Measurements from ENCODE around the gene LRRK1. TPM values are rescaled to one million over a fixed set of nuclear protein-coding genes. Genes with fewer than 3 reads are reported as not detected.

The LRRK1 gene
- total and polyA plus RNA-seq, 2 experiments from 2014 or later = 2.6 to 4.5 TPM

- TF ChIP-seq ZNF331 (CRISPR knock-in tag; IDR thresholded peaks at IDR 0.05; ENCODE audit: low read depth) = no peak
- no peak for TF ChIP-seq POLR2AphosphoS5 (IDR thresholded peaks at IDR 0.05; ENCODE audit: low read depth)
- TF ChIP-seq JUNB (IDR thresholded peaks at IDR 0.05; ENCODE audit: unreplicated experiment) = no peak
Measured at GRCh38 chr15:101089579-101090427, 170.6 kb downstream of the LRRK1 start (continued).

DNA sequence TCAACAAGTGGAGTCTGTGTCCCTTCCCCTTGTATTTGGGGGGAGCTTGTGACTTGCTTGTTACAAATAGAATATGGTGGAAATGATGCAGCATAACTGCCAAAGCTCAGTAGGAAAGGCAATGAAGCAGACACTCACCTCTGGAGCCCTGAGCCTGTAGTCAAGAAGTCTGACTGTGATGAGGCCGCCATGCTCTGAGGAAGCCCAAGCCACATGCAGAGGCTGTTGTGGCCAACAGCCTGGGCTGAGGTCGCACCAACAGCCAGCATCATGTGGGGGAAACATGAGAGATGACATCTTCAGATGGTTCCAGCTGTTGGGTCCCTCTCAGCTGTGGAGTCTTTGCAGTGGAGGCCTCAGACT, 171.3 kb downstream of the LRRK1 start:
- no peak for ATAC-seq
- peaks cover 7% of the 10 kb centered on the region for H3K27me3 Mint-ChIP-seq (ENCODE audit: insufficient read depth, low read depth, poor library complexity)
- Histone ChIP-seq H2AFZ (no peak overlapping the region), H3K4me2 (no peak overlapping the region), H3K4me1 (ENCODE audit: insufficient read depth) (no peaks in the 10 kb centered on the region), H4K20me1 (replicated peaks; ENCODE audit: insufficient read depth) (no peaks in the 10 kb centered on the region), H3K27me3 (ENCODE audit: insufficient read depth) (no peaks in the 10 kb centered on the region), H3K27ac (ENCODE audit: low read depth) (no peak overlapping the region), H3F3A (replicated peaks; ENCODE audit: low read depth) (no peaks in the 10 kb centered on the region), H3K9me2 (ENCODE audit: insufficient read depth) (peaks cover 8% of the 10 kb centered on the region; the same call in 1 of the 2 replicates), H3K36me3 (ENCODE audit: insufficient read depth) (no peaks in the 10 kb centered on the region), H3K79me2 (replicated peaks; ENCODE audit: insufficient read depth) (no peaks in the 10 kb centered on the region), H3K4me3 (no peak overlapping the region)
- no peaks in the 10 kb centered on the region for H3K36me3 Mint-ChIP-seq (ENCODE audit: low read depth)
- H3K4me3 Mint-ChIP-seq = no peak overlapping the region
- no peak overlapping the region for H3K27ac Mint-ChIP-seq
- peaks cover 10% of the 10 kb centered on the region; the same call in 2 of the 3 replicates for H3K4me1 Mint-ChIP-seq
- no peak for DNase-seq (ENCODE audit: low spot score)
- 0 out of 3 replicates have a peak, but pooled peaks cover 3% of the 10 kb centered on the region for H3K9me3 Mint-ChIP-seq
- TF ChIP-seq STAT1 (IDR thresholded peaks at IDR 0.05; ENCODE audit: unreplicated experiment) = no peak
- TF ChIP-seq JUNB (IDR thresholded peaks at IDR 0.05; ENCODE audit: unreplicated experiment) = no peak
- TF ChIP-seq, protein P1, sequence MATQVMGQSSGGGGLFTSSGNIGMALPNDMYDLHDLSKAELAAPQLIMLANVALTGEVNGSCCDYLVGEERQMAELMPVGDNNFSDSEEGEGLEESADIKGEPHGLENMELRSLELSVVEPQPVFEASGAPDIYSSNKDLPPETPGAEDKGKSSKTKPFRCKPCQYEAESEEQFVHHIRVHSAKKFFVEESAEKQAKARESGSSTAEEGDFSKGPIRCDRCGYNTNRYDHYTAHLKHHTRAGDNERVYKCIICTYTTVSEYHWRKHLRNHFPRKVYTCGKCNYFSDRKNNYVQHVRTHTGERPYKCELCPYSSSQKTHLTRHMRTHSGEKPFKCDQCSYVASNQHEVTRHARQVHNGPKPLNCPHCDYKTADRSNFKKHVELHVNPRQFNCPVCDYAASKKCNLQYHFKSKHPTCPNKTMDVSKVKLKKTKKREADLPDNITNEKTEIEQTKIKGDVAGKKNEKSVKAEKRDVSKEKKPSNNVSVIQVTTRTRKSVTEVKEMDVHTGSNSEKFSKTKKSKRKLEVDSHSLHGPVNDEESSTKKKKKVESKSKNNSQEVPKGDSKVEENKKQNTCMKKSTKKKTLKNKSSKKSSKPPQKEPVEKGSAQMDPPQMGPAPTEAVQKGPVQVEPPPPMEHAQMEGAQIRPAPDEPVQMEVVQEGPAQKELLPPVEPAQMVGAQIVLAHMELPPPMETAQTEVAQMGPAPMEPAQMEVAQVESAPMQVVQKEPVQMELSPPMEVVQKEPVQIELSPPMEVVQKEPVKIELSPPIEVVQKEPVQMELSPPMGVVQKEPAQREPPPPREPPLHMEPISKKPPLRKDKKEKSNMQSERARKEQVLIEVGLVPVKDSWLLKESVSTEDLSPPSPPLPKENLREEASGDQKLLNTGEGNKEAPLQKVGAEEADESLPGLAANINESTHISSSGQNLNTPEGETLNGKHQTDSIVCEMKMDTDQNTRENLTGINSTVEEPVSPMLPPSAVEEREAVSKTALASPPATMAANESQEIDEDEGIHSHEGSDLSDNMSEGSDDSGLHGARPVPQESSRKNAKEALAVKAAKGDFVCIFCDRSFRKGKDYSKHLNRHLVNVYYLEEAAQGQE (IDR thresholded peaks at IDR 0.05; ENCODE audit: unreplicated experiment) = no peak
- TF ChIP-seq ETS1 (IDR thresholded peaks at IDR 0.05) = no peak

Data from GM23338 (cell line).